ENCODE data around the gene OXA1L.

DNA sequence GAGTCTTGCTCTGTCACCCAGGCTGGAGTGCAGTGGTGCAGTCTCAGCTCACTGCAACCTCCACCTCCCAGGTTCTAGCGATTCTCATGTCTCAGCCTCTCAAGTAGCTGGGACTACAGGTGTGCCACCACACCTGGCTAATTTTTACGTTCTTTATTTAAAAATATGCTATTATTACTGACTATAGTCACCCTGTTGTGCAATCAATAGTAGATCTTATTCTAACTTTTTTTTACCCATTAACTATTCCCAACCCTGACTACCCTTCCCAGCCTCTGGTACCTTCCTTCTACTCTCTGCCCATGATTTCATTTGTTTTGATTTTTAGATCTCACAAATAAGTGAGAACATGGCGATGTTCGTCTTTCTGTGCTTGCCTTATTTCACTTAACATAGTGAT is 2.5 kb downstream of the OXA1L start:
- no peak for TF ChIP-seq POLR2AphosphoS5 (IDR thresholded peaks at IDR 0.05; ENCODE audit: low read depth, low read length)
- no peak for TF ChIP-seq TAF1 (IDR thresholded peaks at IDR 0.05; ENCODE audit: low read depth, low read length)
- TF ChIP-seq POLR2A (IDR thresholded peaks at IDR 0.05; ENCODE audit: low read depth, low read length), result no peak
- no peak for TF ChIP-seq POU2F2 (IDR thresholded peaks at IDR 0.05; ENCODE audit: low read depth, low read length)
- no peak for TF ChIP-seq PAX5 (IDR thresholded peaks at IDR 0.05; ENCODE audit: insufficient read depth, low read length, severe bottlenecking)
- TF ChIP-seq SPI1 (IDR thresholded peaks at IDR 0.05; ENCODE audit: low read depth, low read length), result no peak

Measured in GM12891 (cell line).